IPS DF 4.7 (cell line): ENCODE results near the gene FAM227A.

Source experiments
- DNase-seq: peaks from one replicate; pipeline ENCODE4 v3.0.0-alpha.2; 2013; ENCODE audit warnings: low spot score; ENCODE audit errors: extremely low read depth

Gene FAM227A

GRCh38 chr22:38540701-38541100 is 115.5 kb downstream of the FAM227A start:
- DNase-seq, result no peak

GRCh38 chr22:38531251-38531938 is 124.8 kb downstream of the FAM227A start:
- DNase-seq, result no peak
